Fibroblast of peridontal ligament (primary cell): ENCODE results near the gene SPINT3.

Experiments used
- DNase-seq: peaks from one replicate; pipeline ENCODE4 v3.0.0-alpha.2; 2010; ENCODE audit errors: extremely low read depth

Gene SPINT3

GRCh38 chr20:45462711-45463509 is 52.5 kb downstream of the SPINT3 start:
- no peak for DNase-seq
